ENCODE data around the gene YARS1.
"Not testable (repeated sequence)": the region's sequence is repeated elsewhere in the genome, so short reads cannot be mapped to it uniquely, and the experiment has no call there.

YARS1 gene

GRCh38 chr1:32816676-32817158 is 441 bp downstream of the YARS1 start:
- FAIRE-seq: no peak

GRCh38 chr1:32813941-32814739 is 3.0 kb downstream of the YARS1 start:
- FAIRE-seq: no peak

- FAIRE-seq: no peak
Observed at GRCh38 chr1:32811917-32812316, 5.2 kb downstream of the YARS1 start.

GRCh38 chr1:32811265-32811664 is 5.9 kb downstream of the YARS1 start:
- no peak for FAIRE-seq

GRCh38 chr1:32810358-32810757 is 6.8 kb downstream of the YARS1 start:
- no peak for FAIRE-seq

GRCh38 chr1:32808580-32808979 is 8.6 kb downstream of the YARS1 start:
- FAIRE-seq: no peak

- FAIRE-seq: no peak
Observed at GRCh38 chr1:32806910-32807523, 10.1 kb downstream of the YARS1 start.

GRCh38 chr1:32806290-32806689 is 10.9 kb downstream of the YARS1 start:
- FAIRE-seq: no peak

GRCh38 chr1:32804460-32804859 is 12.7 kb downstream of the YARS1 start:
- not testable (repeated sequence) for FAIRE-seq

- no peak for FAIRE-seq
Observed at GRCh38 chr1:32801096-32801715, 16.0 kb downstream of the YARS1 start.

GRCh38 chr1:32798679-32799416 is 18.3 kb downstream of the YARS1 start:
- no peak for FAIRE-seq

- FAIRE-seq: no peak
Observed at GRCh38 chr1:32798191-32798590, 19.0 kb downstream of the YARS1 start.

GRCh38 chr1:32797456-32797855 is 19.7 kb downstream of the YARS1 start:
- no peak for FAIRE-seq

- not testable (repeated sequence) for FAIRE-seq
Observed at GRCh38 chr1:32795763-32796162, 21.4 kb downstream of the YARS1 start.

GRCh38 chr1:32791881-32792280 is 25.3 kb downstream of the YARS1 start:
- no peak for FAIRE-seq

- not testable (repeated sequence) for FAIRE-seq
Observed at GRCh38 chr1:32789356-32789755, 27.8 kb downstream of the YARS1 start.

GRCh38 chr1:32786856-32787255 is 30.3 kb downstream of the YARS1 start:
- no peak for FAIRE-seq

GRCh38 chr1:32784817-32785216 is 32.3 kb downstream of the YARS1 start:
- no peak for FAIRE-seq

- no peak for FAIRE-seq
Observed at GRCh38 chr1:32783851-32784250, 33.3 kb downstream of the YARS1 start.

- FAIRE-seq: no peak
Observed at GRCh38 chr1:32782086-32782485, 35.1 kb downstream of the YARS1 start.

- FAIRE-seq: no peak
Observed at GRCh38 chr1:32780628-32781234, 36.4 kb downstream of the YARS1 start.

GRCh38 chr1:32780005-32780404 is 37.2 kb downstream of the YARS1 start:
- FAIRE-seq: no peak

GRCh38 chr1:32779242-32779641 is 37.9 kb downstream of the YARS1 start:
- no peak for FAIRE-seq
